BLaER1 treated with 17β-estradiol and CSF1 and Interleukin-3, amounts not matched to agents 10 nM and 100 nM (cell line): ENCODE results near the gene SLC6A3.

Source experiments
- H3K27ac ChIP-seq, 11 experiments: shearing (Covaris generic); formaldehyde crosslinking; 2 replicates each; pipeline ENCODE4 v1.8.1; 2022
- H3K27me3 ChIP-seq, 11 experiments: shearing (Covaris generic); formaldehyde crosslinking; 2 replicates each; pipeline ENCODE4 v1.8.1; 2022
- H3K36me3 ChIP-seq, 11 experiments: shearing (Covaris generic); formaldehyde crosslinking; 2 replicates each; pipeline ENCODE4 v1.8.1; 2022
- H3K4me1 ChIP-seq, 10 experiments: shearing (Covaris generic); formaldehyde crosslinking; 2 replicates each; pipeline ENCODE4 v1.8.1; 2022
- H3K4me2 ChIP-seq, 11 experiments: shearing (Covaris generic); formaldehyde crosslinking; 2 replicates each; pipeline ENCODE4 v1.8.1; 2022
- H3K4me3 ChIP-seq, 10 experiments: shearing (Covaris generic); formaldehyde crosslinking; 2 replicates each; pipeline ENCODE4 v1.8.1; 2022
- H3K9ac ChIP-seq, 11 experiments: shearing (Covaris generic); formaldehyde crosslinking; 2 replicates each; pipeline ENCODE4 v1.8.1; 2022
- H3K9me3 ChIP-seq, 11 experiments: shearing (Covaris generic); formaldehyde crosslinking; replicated peaks in 1 of 11; 2 replicates each; pipeline ENCODE4 v1.8.1; 2022
- H4K20me1 ChIP-seq, 11 experiments: shearing (Covaris generic); formaldehyde crosslinking; 2 replicates each; pipeline ENCODE4 v1.8.1; 2022
- Cebpa-rat ChIP-seq, 11 experiments: shearing (Covaris generic); IDR thresholded peaks; 2 replicates each; pipeline ENCODE4 v1.8.1; 2022

Gene SLC6A3

GRCh38 chr5:1453613-1454012 lies 8.4 kb upstream of the SLC6A3 start:
- no peak for TF ChIP-seq Cebpa-rat (IDR thresholded peaks at IDR 0.05)
- no peak overlapping the region for H3K4me2 ChIP-seq
- H3K27ac ChIP-seq, result no peak overlapping the region
- no peak overlapping the region for H3K9ac ChIP-seq
- peaks cover 0 to 12% (median 8%) of the 10 kb centered on the region in 10 experiments; a peak in 16 of 20 replicates for H3K4me1 ChIP-seq
- peaks cover 0 to 13% (median 0%) of the 10 kb centered on the region in 11 experiments; a peak in 6 of 22 replicates for H3K36me3 ChIP-seq
- H3K9me3 ChIP-seq, result peaks cover 60 to 70% (median 67%) of the 10 kb centered on the region in 11 experiments
- H4K20me1 ChIP-seq, result no peaks in the 10 kb centered on the region
- H3K27me3 ChIP-seq, result peaks cover 0 to under 1% (median 0%) of the 10 kb centered on the region in 11 experiments; a peak in 3 of 22 replicates
- H3K4me3 ChIP-seq, result no peak overlapping the region

GRCh38 chr5:1449081-1449630 lies 3.9 kb upstream of the SLC6A3 start:
- Histone ChIP-seq H3K4me1 (peaks cover 0 to 31% (median 22%) of the 10 kb centered on the region in 10 experiments; a peak in 17 of 20 replicates), H3K27ac (no peak overlapping the region), H3K4me3 (no peak overlapping the region), H3K27me3 (peaks cover 36 to 45% (median 41%) of the 10 kb centered on the region in 11 experiments), H3K36me3 (peaks cover 0 to 5% (median 0%) of the 10 kb centered on the region in 11 experiments; a peak in 1 of 22 replicates), H3K9ac (no peak overlapping the region), H3K4me2 (peak overlapping the region in 8 of 11 experiments; percentile 66 to 92 (median 82); a peak in 14 of 22 replicates), H3K9me3 (peaks cover 31 to 48% (median 42%) of the 10 kb centered on the region in 11 experiments), H4K20me1 (peaks cover 0 to 6% (median 0%) of the 10 kb centered on the region in 11 experiments; a peak in 3 of 22 replicates)
- no peak for TF ChIP-seq Cebpa-rat (IDR thresholded peaks at IDR 0.05)

- no peak overlapping the region for H3K27ac ChIP-seq
- H3K27me3 ChIP-seq, result peaks cover 42 to 51% (median 47%) of the 10 kb centered on the region in 11 experiments
- no peaks in the 10 kb centered on the region for H3K36me3 ChIP-seq
- peaks cover 25 to 42% (median 36%) of the 10 kb centered on the region in 11 experiments for H3K9me3 ChIP-seq
- H3K4me3 ChIP-seq, result no peak overlapping the region
- H3K4me1 ChIP-seq, result peaks cover 0 to 37% (median 22%) of the 10 kb centered on the region in 10 experiments; a peak in 17 of 20 replicates
- TF ChIP-seq Cebpa-rat (IDR thresholded peaks at IDR 0.05), result no peak
- H3K9ac ChIP-seq, result peak overlapping the region in 3 of 11 experiments; percentile 16 to 39 (median 29); a peak in 2 of 22 replicates
- peaks cover 0 to 6% (median 0%) of the 10 kb centered on the region in 11 experiments; a peak in 3 of 22 replicates for H4K20me1 ChIP-seq
- H3K4me2 ChIP-seq, result peak overlapping the region in 9 of 11 experiments; percentile 47 to 92 (median 76); a peak in 17 of 22 replicates
These were observed 3.3 kb upstream of the SLC6A3 start for GRCh38 chr5:1448511-1449011.

GRCh38 chr5:1447671-1448361 lies 2.6 kb upstream of the SLC6A3 start:
- Histone ChIP-seq H3K36me3 (no peaks in the 10 kb centered on the region), H3K4me1 (peaks cover 0 to 44% (median 25%) of the 10 kb centered on the region in 10 experiments; a peak in 17 of 20 replicates), H4K20me1 (peaks cover 0 to 6% (median 0%) of the 10 kb centered on the region in 11 experiments; a peak in 3 of 22 replicates), H3K27ac (no peak overlapping the region), H3K9ac (peak overlapping the region in 4 of 11 experiments; percentile 16 to 39 (median 27); a peak in 2 of 22 replicates), H3K9me3 (peaks cover 18 to 35% (median 29%) of the 10 kb centered on the region in 11 experiments), H3K4me2 (peak overlapping the region in 9 of 11 experiments; percentile 47 to 92 (median 76); a peak in 18 of 22 replicates), H3K4me3 (no peak overlapping the region), H3K27me3 (peaks cover 50 to 58% (median 54%) of the 10 kb centered on the region in 11 experiments)
- TF ChIP-seq Cebpa-rat (IDR thresholded peaks at IDR 0.05), result no peak

- TF ChIP-seq Cebpa-rat (IDR thresholded peaks at IDR 0.05), result no peak
- Histone ChIP-seq H3K4me2 (peak overlapping the region in 4 of 11 experiments; percentile 68 to 91 (median 88); a peak in 4 of 22 replicates), H3K27me3 (peaks cover 50 to 66% (median 60%) of the 10 kb centered on the region in 11 experiments)
These were observed 1.5 kb upstream of the SLC6A3 start for GRCh38 chr5:1446602-1447343.

GRCh38 chr5:1445689-1446601 lies 705 bp upstream of the SLC6A3 start:
- Histone ChIP-seq H3K4me2 (no peak overlapping the region), H3K9ac (no peak overlapping the region), H3K36me3 (no peaks in the 10 kb centered on the region), H3K4me1 (peaks cover 0 to 44% (median 25%) of the 10 kb centered on the region in 10 experiments; a peak in 17 of 20 replicates), H3K9me3 (peaks cover 9 to 27% (median 19%) of the 10 kb centered on the region in 11 experiments; a peak in 21 of 22 replicates), H3K27ac (no peak overlapping the region), H4K20me1 (peaks cover 0 to 6% (median 0%) of the 10 kb centered on the region in 11 experiments; a peak in 3 of 22 replicates), H3K4me3 (no peak overlapping the region), H3K27me3 (peaks cover 50 to 66% (median 60%) of the 10 kb centered on the region in 11 experiments)
- no peak for TF ChIP-seq Cebpa-rat (IDR thresholded peaks at IDR 0.05)

More at GRCh38 chr5:1446602-1447343, 1.5 kb upstream of the SLC6A3 start:
- H3K9me3 ChIP-seq, result peaks cover 9 to 27% (median 20%) of the 10 kb centered on the region in 11 experiments; a peak in 21 of 22 replicates
- H3K4me1 ChIP-seq, result peaks cover 0 to 44% (median 25%) of the 10 kb centered on the region in 10 experiments; a peak in 17 of 20 replicates
- no peak overlapping the region for H3K9ac ChIP-seq
- peaks cover 0 to 6% (median 0%) of the 10 kb centered on the region in 11 experiments; a peak in 3 of 22 replicates for H4K20me1 ChIP-seq
- no peaks in the 10 kb centered on the region for H3K36me3 ChIP-seq
- H3K27ac ChIP-seq, result no peak overlapping the region
- no peak overlapping the region for H3K4me3 ChIP-seq

- H3K4me1 ChIP-seq, result peaks cover 0 to 42% (median 24%) of the 10 kb centered on the region in 10 experiments; a peak in 17 of 20 replicates
- no peaks in the 10 kb centered on the region for H3K36me3 ChIP-seq
- H3K27ac ChIP-seq, result no peak overlapping the region
- no peak overlapping the region for H3K4me3 ChIP-seq
- H4K20me1 ChIP-seq, result peaks cover 0 to 6% (median 0%) of the 10 kb centered on the region in 11 experiments; a peak in 3 of 22 replicates
- no peak overlapping the region for H3K9ac ChIP-seq
- H3K9me3 ChIP-seq, result peaks cover 9 to 32% (median 20%) of the 10 kb centered on the region in 11 experiments; a peak in 21 of 22 replicates
- H3K27me3 ChIP-seq, result peaks cover 50 to 66% (median 60%) of the 10 kb centered on the region in 11 experiments
- no peak for TF ChIP-seq Cebpa-rat (IDR thresholded peaks at IDR 0.05)
- H3K4me2 ChIP-seq, result no peak overlapping the region
These were observed 665 bp downstream of the SLC6A3 start for GRCh38 chr5:1444361-1445189.
